ENCODE results near the gene PCDHGC5. TPM values are rescaled to one million over a fixed set of nuclear protein-coding genes. Genes with fewer than 3 reads are reported as not detected.

Gene PCDHGC5
- total and polyA plus RNA-seq, 2 of the 8 experiments (the other 6 are each of a cell fraction or from before 2014, with no cell fraction given): 0.41 to 1.1 TPM

DNA sequence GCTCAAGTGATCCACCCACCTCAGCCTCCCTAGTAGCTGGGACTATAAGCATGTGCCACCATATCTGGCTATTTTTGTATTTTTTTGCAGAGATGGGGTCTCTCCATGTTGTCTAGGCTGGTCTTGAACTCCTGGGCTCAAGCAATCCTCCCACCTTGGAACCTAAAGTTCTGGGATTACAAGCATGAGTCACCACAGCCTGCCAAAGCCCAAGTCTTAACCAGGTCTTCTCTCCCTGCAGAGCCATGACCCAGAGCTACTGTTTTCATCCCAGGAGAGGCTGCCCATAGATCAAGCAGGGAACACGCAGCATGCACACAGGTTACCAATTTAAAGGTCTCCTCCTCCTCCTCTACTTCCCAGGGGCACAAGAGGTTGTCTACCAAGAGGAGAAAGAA, 29.7 kb downstream of the PCDHGC5 start:
- Histone ChIP-seq H3K36me3 (ENCODE audit: control insufficient read depth in 2 of 4, insufficient read depth in 4 of 4, low read length in 3 of 4) (peaks cover 12 to 39% (median 29%) of the 10 kb centered on the region in 4 experiments), H3K9me3 (ENCODE audit: insufficient read depth in 2 of 2, low read depth in 1 of 2, low read length in 1 of 2) (no peaks in the 10 kb centered on the region), H3K14ac (ENCODE audit: insufficient read length) (no peak overlapping the region), H4K91ac (replicated peaks; ENCODE audit: insufficient read length, low read length) (no peak overlapping the region), H3K4me3 (ENCODE audit: extremely low read depth in 1 of 4, insufficient read depth in 2 of 4, low read depth in 3 of 4, low read length in 4 of 4) (no peak overlapping the region), H4K20me1 (replicated peaks in 1 of 2; ENCODE audit: control insufficient read depth in 1 of 2, insufficient read depth in 2 of 2, low read length in 2 of 2) (no peaks in the 10 kb centered on the region), H3K4me2 (ENCODE audit: insufficient read depth in 1 of 2, low read depth in 2 of 2, low read length in 2 of 2) (no peak overlapping the region), H3K4ac (replicated peaks; ENCODE audit: insufficient read length, low read depth, low read length) (no peak overlapping the region), H2AK5ac (ENCODE audit: low read depth, low read length) (no peak overlapping the region), H4K8ac (ENCODE audit: extremely low read depth, insufficient read depth, low read length) (no peak overlapping the region), H3K79me2 (ENCODE audit: control insufficient read depth in 1 of 2, insufficient read depth in 2 of 2, low read length in 2 of 2) (no peaks in the 10 kb centered on the region), H3K23me2 (ENCODE audit: low read depth, low read length) (peaks cover 5% of the 10 kb centered on the region; the same call in 1 of the 2 replicates), H2BK120ac (replicated peaks; ENCODE audit: low read depth, low read length) (no peak overlapping the region), H2AFZ (ENCODE audit: low read length) (no peak overlapping the region), H3K27me3 (replicated peaks in 1 of 4; ENCODE audit: control insufficient read depth in 3 of 4, extremely low read depth in 1 of 4, insufficient read depth in 3 of 4, low read length in 3 of 4) (no peaks in the 10 kb centered on the region), H3K56ac (replicated peaks; ENCODE audit: insufficient read length, low read depth, low read length) (no peak overlapping the region), H3K4me1 (replicated peaks in 1 of 4; ENCODE audit: control insufficient read depth in 3 of 4, insufficient read depth in 4 of 4, low read length in 3 of 4) (peaks cover 3 to 16% (median 8%) of the 10 kb centered on the region in 4 experiments), H2BK5ac (ENCODE audit: low read depth, low read length) (no peak overlapping the region), H3K23ac (ENCODE audit: insufficient read length) (no peak overlapping the region), H3K27ac (ENCODE audit: low read depth, low read length) (no peak overlapping the region), H3K9ac (replicated peaks in 1 of 4; ENCODE audit: extremely low read depth in 1 of 4, low read depth in 3 of 4, low read length in 3 of 4) (no peak overlapping the region), H2BK15ac (ENCODE audit: low read length) (no peak overlapping the region), H2BK20ac (ENCODE audit: low read length) (no peak overlapping the region), H3K79me1 (ENCODE audit: low read depth, low read length) (no peaks in the 10 kb centered on the region), H2BK12ac (ENCODE audit: low read depth, low read length) (no peak overlapping the region), H3K18ac (ENCODE audit: extremely low read depth, low read length) (no peak overlapping the region), H4K5ac (ENCODE audit: insufficient read length, low read depth, low read length) (no peak overlapping the region)
- WGBS, 2 experiments (ENCODE audit: extremely low coverage in 1 of 2, insufficient coverage in 1 of 2, insufficient read length in 1 of 2, insufficient replicate concordance in 2 of 2, low coverage in 1 of 2, low lambda C conversion rate in 2 of 2, missing lambda C conversion rate in 1 of 2): 88% methylated on average over 1 of the region's 1 CpG; no CpG with 5 or more reads in 1 of the 2 experiments
- ChIA-PET POLR2A (ENCODE audit: partially characterized antibody) (interaction anchor here (0.6 kb wide), 1 partner anchor 163 kb away, joined by 3 read pairs; no protein-coding TSS in a partner anchor), CTCF (ENCODE audit: partially characterized antibody) (interaction anchor here (0.6 to 50.9 kb wide), 10 partner anchors 11 to 310 kb away, joined by 3 to 1236 read pairs (median 5); partner anchors contain the start of genes PCDHGA10, PCDHGA11, PCDHGA9 and PCDHGB6)
- DNase-seq (ENCODE audit: low read depth in 1 of 2, low spot score in 2 of 2) (no peak), FAIRE-seq (no peak)

All from H1 (cell line).